Mammary epithelial cell (primary cell): ENCODE data around the gene PELI2.

Experiments
- EZH2 ChIP-seq: IDR thresholded peaks from 2 replicates; pipeline ENCODE4 v1.6.1; 2012; ENCODE audit warnings: low read length, inconsistent platforms, borderline replicate concordance
- TF ChIP-seq, protein P1 (sequence below), 2 donors: IDR thresholded peaks in 1 of 2; conservative IDR thresholded peaks in 1 of 2; 2 replicates each; pipeline ENCODE4 v1.5.1; 2011 to 2012; ENCODE audit warnings: inconsistent platforms in 2 of 2, low read length in 2 of 2, mild to moderate bottlenecking in 2 of 2, control low read depth in 1 of 2, low read depth in 1 of 2; ENCODE audit not compliant: insufficient read depth in 1 of 2; ENCODE audit errors: extremely low read depth in 1 of 2

DNA sequence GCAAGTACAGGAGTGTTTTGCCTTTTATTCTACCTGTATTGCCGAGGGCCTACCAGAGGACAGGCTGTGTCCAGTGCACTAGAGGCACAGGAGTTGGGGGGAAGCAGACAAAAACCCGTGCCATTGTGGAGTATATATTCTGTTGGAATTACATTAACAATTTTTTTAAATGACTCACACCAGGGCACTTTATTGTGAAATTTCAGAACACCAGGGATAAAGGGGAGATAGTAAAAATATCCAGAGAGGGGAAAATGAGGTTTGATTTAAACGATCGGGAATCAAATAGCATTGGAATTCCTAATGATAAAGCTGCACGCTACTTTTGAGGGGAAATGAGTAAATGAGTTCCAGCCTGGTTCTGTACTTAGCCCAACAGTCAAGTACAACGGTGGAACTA lies 123.2 kb downstream of the PELI2 start:
- TF ChIP-seq, protein P1, sequence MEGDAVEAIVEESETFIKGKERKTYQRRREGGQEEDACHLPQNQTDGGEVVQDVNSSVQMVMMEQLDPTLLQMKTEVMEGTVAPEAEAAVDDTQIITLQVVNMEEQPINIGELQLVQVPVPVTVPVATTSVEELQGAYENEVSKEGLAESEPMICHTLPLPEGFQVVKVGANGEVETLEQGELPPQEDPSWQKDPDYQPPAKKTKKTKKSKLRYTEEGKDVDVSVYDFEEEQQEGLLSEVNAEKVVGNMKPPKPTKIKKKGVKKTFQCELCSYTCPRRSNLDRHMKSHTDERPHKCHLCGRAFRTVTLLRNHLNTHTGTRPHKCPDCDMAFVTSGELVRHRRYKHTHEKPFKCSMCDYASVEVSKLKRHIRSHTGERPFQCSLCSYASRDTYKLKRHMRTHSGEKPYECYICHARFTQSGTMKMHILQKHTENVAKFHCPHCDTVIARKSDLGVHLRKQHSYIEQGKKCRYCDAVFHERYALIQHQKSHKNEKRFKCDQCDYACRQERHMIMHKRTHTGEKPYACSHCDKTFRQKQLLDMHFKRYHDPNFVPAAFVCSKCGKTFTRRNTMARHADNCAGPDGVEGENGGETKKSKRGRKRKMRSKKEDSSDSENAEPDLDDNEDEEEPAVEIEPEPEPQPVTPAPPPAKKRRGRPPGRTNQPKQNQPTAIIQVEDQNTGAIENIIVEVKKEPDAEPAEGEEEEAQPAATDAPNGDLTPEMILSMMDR (conservative IDR thresholded peaks at IDR 0.05 in 1 of 2, IDR thresholded peaks at IDR 0.05 in 1 of 2; ENCODE audit: extremely low read depth in 1 of 2, insufficient read depth in 1 of 2, low read depth in 1 of 2, low read length in 2 of 2), result no peak
- TF ChIP-seq EZH2, result no peak
